Left ventricle myocardium inferior (tissue), 1 donor: Measurements from ENCODE around the gene CLEC2A. TPM values are rescaled to one million over a fixed set of nuclear protein-coding genes. Genes with fewer than 3 reads are reported as not detected.

Experiments
- DNase-seq: peaks from one replicate; pipeline ENCODE4 v3.0.0-alpha.2; 2020
- H3K27ac ChIP-seq: fragments of 200-600 bp; replicated peaks from 2 replicates; pipeline ENCODE4 v1.8.0; 2021
- H3K27me3 ChIP-seq: fragments of 200-600 bp; 2 replicates; pipeline ENCODE4 v1.8.0; 2021; ENCODE audit warnings: low read depth
- H3K36me3 ChIP-seq: fragments of 200-600 bp; 2 replicates; pipeline ENCODE4 v1.8.0; 2021
- H3K4me1 ChIP-seq: fragments of 200-600 bp; 2 replicates; pipeline ENCODE4 v1.8.0; 2021
- H3K4me3 ChIP-seq: fragments of 200-600 bp; 2 replicates; pipeline ENCODE4 v1.8.0; 2021; ENCODE audit warnings: mild to moderate bottlenecking, moderate library complexity
- H3K9me3 ChIP-seq: fragments of 200-600 bp; replicated peaks from 2 replicates; pipeline ENCODE4 v1.8.0; 2021
- CTCF ChIP-seq: fragments of 200-600 bp; IDR thresholded peaks from 2 replicates; pipeline ENCODE4 v1.8.0; 2021; ENCODE audit warnings: antibody characterized with exemption, mild to moderate bottlenecking, borderline replicate concordance
- intact Hi-C: fragments of 100-400 bp; cut with micrococcal nuclease; formaldehyde crosslinking; loops from one replicate; pipeline ENCODE4 v1.11.0; 2022
- total RNA-seq: library from RNA; stranded (reverse); fragmentation: NEBNext Ultra II Directional; extraction: Animal tissue kit (Norgen Biotek cat#: 25700); gene quantifications from one replicate; pipeline ENCODE4 v1.2.1, GENCODE V29; 2021
- donor health status: DM: no; HTN: yes; CAD: no; lungs with severe emphysema.

Gene CLEC2A
- total RNA-seq, 1 donor from 2014 or later, result not detected

GRCh38 chr12:9911708-9912107 is 20.5 kb downstream of the CLEC2A start:
- Histone ChIP-seq H3K4me3 (no peak overlapping the region), H3K36me3 (no peaks in the 10 kb centered on the region), H3K4me1 (no peaks in the 10 kb centered on the region), H3K27ac (no peak overlapping the region), H3K9me3 (peaks cover 39% of the 10 kb centered on the region), H3K27me3 (no peaks in the 10 kb centered on the region)
- TF ChIP-seq CTCF, result no peak
- intact Hi-C loops, result no loop called here
- no peak for DNase-seq

- Histone ChIP-seq H3K4me1 (no peaks in the 10 kb centered on the region), H3K27me3 (no peaks in the 10 kb centered on the region), H3K36me3 (no peaks in the 10 kb centered on the region), H3K4me3 (no peak overlapping the region), H3K9me3 (peaks cover 39% of the 10 kb centered on the region), H3K27ac (no peak overlapping the region)
- TF ChIP-seq CTCF, result no peak
- no peak for DNase-seq
- intact Hi-C loops, result no loop called here
Measured at GRCh38 chr12:9910716-9911421, 21.3 kb downstream of the CLEC2A start.

GRCh38 chr12:9909724-9910123 is 22.4 kb downstream of the CLEC2A start:
- Histone ChIP-seq H3K36me3 (no peaks in the 10 kb centered on the region), H3K9me3 (peaks cover 39% of the 10 kb centered on the region), H3K4me1 (no peaks in the 10 kb centered on the region), H3K27me3 (no peaks in the 10 kb centered on the region), H3K4me3 (no peak overlapping the region), H3K27ac (no peak overlapping the region)
- intact Hi-C loops, result loop anchor here (5.0 kb wide), 1 partner anchor 82 kb away; the partner anchor contains the start of gene KLRF1
- DNase-seq, result no peak
- TF ChIP-seq CTCF, result no peak

GRCh38 chr12:9908350-9908749 is 23.8 kb downstream of the CLEC2A start:
- peaks cover 34% of the 10 kb centered on the region for H3K9me3 ChIP-seq
- no peaks in the 10 kb centered on the region for H3K4me1 ChIP-seq
- DNase-seq, result no peak
- no peak for TF ChIP-seq CTCF
- H3K36me3 ChIP-seq, result no peaks in the 10 kb centered on the region
- no peaks in the 10 kb centered on the region for H3K27me3 ChIP-seq
- intact Hi-C loops, result loop anchor here (5.0 kb wide), 1 partner anchor 81 kb away; the partner anchor contains the start of gene KLRF1
- H3K27ac ChIP-seq, result no peak overlapping the region
- no peak overlapping the region for H3K4me3 ChIP-seq

- DNase-seq, result no peak
- no peaks in the 10 kb centered on the region for H3K4me1 ChIP-seq
- H3K36me3 ChIP-seq, result no peaks in the 10 kb centered on the region
- no peak for TF ChIP-seq CTCF
- H3K27me3 ChIP-seq, result no peaks in the 10 kb centered on the region
- intact Hi-C loops, result loop anchor here (5.0 kb wide), 1 partner anchor 80 kb away; the partner anchor contains the start of gene KLRF1
- no peak overlapping the region for H3K27ac ChIP-seq
- no peak overlapping the region for H3K4me3 ChIP-seq
- H3K9me3 ChIP-seq, result peaks cover 39% of the 10 kb centered on the region
Measured at GRCh38 chr12:9907769-9908168, 24.4 kb downstream of the CLEC2A start.
